Measurements from ENCODE around the gene SLC25A21. TPM values are rescaled to one million over a fixed set of nuclear protein-coding genes. Genes with fewer than 3 reads are reported as not detected.
"Not testable (repeated sequence)": the region's sequence is repeated elsewhere in the genome, so short reads cannot be mapped to it uniquely, and the experiment has no call there.

SLC25A21 gene
- total and polyA plus RNA-seq, 10 donors: 0.06 to 1.1 (median 0.22) TPM; not detected in 2

DNA sequence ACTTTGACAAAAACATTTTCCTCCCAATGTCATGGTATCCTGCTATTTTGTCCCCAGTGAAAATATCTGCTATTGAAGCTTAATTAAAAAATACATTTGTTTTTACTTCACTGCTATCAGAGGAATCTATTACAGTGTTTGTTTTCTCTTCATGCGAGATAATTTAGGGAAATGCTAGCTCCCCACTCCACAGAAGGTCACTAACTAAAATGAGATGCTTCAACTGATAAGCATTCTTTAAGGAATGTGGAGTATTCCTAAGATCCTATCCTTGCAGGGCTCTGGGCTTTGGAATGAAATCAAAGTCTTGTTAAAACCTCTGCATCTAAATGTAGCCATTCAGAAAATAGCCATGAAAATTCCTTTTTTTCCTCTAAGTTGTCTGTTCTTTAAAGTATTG, 471.3 kb downstream of the SLC25A21 start:
- WGBS, 5 donors: 40 to 53% (median 47%) methylated on average over 1 of the region's 1 CpG
- no peaks in the 10 kb centered on the region for H3K4me1 ChIP-seq
- intact Hi-C loops (cut with DNase I; ENCODE audit: low total_unique reads): no loop called here
- peaks cover 0 to 13% (median 0%) of the 10 kb centered on the region in 7 donors for H3K27me3 ChIP-seq (replicated peaks in 1 of 7)
- TF ChIP-seq, protein P1, sequence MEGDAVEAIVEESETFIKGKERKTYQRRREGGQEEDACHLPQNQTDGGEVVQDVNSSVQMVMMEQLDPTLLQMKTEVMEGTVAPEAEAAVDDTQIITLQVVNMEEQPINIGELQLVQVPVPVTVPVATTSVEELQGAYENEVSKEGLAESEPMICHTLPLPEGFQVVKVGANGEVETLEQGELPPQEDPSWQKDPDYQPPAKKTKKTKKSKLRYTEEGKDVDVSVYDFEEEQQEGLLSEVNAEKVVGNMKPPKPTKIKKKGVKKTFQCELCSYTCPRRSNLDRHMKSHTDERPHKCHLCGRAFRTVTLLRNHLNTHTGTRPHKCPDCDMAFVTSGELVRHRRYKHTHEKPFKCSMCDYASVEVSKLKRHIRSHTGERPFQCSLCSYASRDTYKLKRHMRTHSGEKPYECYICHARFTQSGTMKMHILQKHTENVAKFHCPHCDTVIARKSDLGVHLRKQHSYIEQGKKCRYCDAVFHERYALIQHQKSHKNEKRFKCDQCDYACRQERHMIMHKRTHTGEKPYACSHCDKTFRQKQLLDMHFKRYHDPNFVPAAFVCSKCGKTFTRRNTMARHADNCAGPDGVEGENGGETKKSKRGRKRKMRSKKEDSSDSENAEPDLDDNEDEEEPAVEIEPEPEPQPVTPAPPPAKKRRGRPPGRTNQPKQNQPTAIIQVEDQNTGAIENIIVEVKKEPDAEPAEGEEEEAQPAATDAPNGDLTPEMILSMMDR (IDR thresholded peaks at IDR 0.05 in 8 of 11, conservative IDR thresholded peaks at IDR 0.05 in 3 of 11): no peak
- no peak for TF ChIP-seq POLR2AphosphoS5 (IDR thresholded peaks at IDR 0.05)
- TF ChIP-seq POLR2A (IDR thresholded peaks at IDR 0.05): no peak
- H3K36me3 ChIP-seq: no peaks in the 10 kb centered on the region
- no peak overlapping the region for H3K4me3 ChIP-seq
- peaks cover 0 to 5% (median 0%) of the 10 kb centered on the region in 8 donors for H3K9me3 ChIP-seq
- DNase-seq: no peak
- no peak overlapping the region for H3K27ac ChIP-seq

DNA sequence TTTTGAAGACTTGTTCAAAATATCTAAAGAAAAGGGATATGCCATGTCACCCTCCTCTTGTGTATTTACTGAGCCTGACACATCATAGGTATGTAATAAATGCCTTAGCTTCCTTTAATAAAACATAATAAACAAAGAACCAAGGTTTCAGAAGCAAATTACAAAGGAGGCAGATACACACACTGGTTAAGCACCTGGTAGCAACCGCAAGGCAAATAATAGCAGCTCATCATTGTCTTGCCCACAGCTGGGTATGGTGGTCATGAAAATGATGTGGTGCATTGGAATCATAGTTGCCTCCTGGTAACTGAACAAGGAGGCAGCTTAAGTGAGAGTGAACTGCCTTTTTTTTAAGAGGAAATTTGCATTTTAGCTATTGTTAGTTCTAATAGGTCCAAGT, 471.8 kb downstream of the SLC25A21 start:
- H3K36me3 ChIP-seq: no peaks in the 10 kb centered on the region
- 91 to 100% (median 95%) methylated on average over 1 of the region's 1 CpG for WGBS, 5 donors
- DNase-seq: no peak
- TF ChIP-seq POLR2AphosphoS5 (IDR thresholded peaks at IDR 0.05): no peak
- TF ChIP-seq POLR2A (IDR thresholded peaks at IDR 0.05): no peak
- TF ChIP-seq, protein P1 (IDR thresholded peaks at IDR 0.05 in 8 of 11, conservative IDR thresholded peaks at IDR 0.05 in 3 of 11): no peak
- peaks cover 0 to 13% (median 0%) of the 10 kb centered on the region in 7 donors for H3K27me3 ChIP-seq (replicated peaks in 1 of 7)
- intact Hi-C loops (cut with DNase I; ENCODE audit: low total_unique reads): no loop called here
- H3K4me1 ChIP-seq: no peaks in the 10 kb centered on the region
- H3K9me3 ChIP-seq: peaks cover 0 to 6% (median 0%) of the 10 kb centered on the region in 8 donors
- no peak overlapping the region for H3K4me3 ChIP-seq
- H3K27ac ChIP-seq: no peak overlapping the region

DNA sequence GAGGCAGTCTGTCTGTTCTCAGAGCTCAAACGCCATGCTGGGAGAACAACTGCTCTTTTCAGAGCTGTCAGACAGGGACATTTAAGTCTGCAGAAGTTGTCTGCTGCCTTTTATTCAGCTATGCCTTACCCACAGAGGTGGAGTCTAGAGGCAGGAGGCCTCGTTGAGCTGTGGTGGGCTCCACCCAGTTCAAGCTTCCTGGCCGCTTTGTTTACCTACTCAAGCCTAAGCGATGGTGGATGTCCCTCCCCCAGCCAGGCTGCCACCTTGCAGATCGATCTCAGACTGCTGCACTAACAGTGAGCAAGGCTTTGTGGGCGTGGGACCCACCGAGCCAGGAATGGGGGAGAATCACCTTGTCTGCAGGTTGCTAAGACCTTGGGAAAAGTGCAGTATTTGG, 473.0 kb downstream of the SLC25A21 start:
- WGBS, 5 donors: 61 to 75% (median 63%) methylated on average over 6 to 7 of the region's 7 CpGs
- peaks cover 0 to 16% (median 5%) of the 10 kb centered on the region in 8 donors for H3K9me3 ChIP-seq
- intact Hi-C loops (cut with DNase I; ENCODE audit: low total_unique reads): not testable (repeated sequence)

DNA sequence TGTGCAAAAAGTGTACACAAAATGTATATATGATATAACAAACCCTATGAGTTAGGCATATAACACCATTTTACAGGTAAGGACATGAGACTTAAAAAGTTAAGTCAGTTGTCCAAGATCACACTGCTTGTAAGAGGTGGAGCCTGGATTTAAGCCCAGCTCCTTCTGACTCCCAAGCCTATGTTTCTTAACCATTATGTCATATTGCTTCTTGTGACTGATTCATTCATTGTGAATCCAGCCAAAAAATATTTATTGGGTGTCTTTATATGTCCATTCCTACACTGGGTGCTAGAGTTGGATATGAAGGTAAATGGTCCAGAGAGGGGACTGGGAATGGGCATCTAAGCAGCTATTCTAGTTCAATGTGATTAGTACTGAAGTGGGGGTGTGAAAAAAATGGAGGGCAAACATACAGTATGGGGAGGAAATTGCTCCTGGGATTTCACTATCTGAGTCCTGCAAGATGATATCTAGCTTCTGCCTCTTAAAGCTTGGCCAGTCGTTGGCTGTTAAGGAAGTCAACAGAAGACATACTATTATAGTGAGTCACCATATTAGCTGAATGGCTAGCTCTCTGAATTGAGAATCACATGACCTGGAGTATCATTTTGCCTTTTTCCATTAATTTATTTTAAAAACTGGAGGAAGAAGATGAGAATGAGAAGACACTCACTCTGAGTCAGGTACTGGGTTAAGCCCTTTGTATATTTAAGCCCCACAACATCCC, 481.9 kb downstream of the SLC25A21 start:
- intact Hi-C loops (cut with DNase I; ENCODE audit: low total_unique reads): no loop called here
- no peak overlapping the region for H3K4me3 ChIP-seq

More for the DNA sequence above, 473.0 kb downstream of the SLC25A21 start:
- DNase-seq, H3K36me3 ChIP-seq, H3K4me3 ChIP-seq, H3K4me1 ChIP-seq, H3K27ac ChIP-seq: not testable (repeated sequence)
- H3K27me3 ChIP-seq (replicated peaks in 1 of 7): peaks cover 0 to 13% (median 0%) of the 10 kb centered on the region in 7 donors

More for the DNA sequence above, 481.9 kb downstream of the SLC25A21 start:
- 49 to 61% (median 56%) methylated on average over 1 of the region's 1 CpG for WGBS, 5 donors
- Histone ChIP-seq H3K9me3 (peaks cover 0 to 11% (median 4%) of the 10 kb centered on the region in 8 donors), H3K36me3 (no peaks in the 10 kb centered on the region), H3K4me1 (no peaks in the 10 kb centered on the region), H3K27me3 (replicated peaks in 1 of 7) (peaks cover 0 to 4% (median 0%) of the 10 kb centered on the region in 7 donors), H3K27ac (no peak overlapping the region)
- no peak for TF ChIP-seq POLR2AphosphoS5 (IDR thresholded peaks at IDR 0.05)
- TF ChIP-seq, protein P1 (IDR thresholded peaks at IDR 0.05 in 8 of 11, conservative IDR thresholded peaks at IDR 0.05 in 3 of 11): no peak
- TF ChIP-seq POLR2A (IDR thresholded peaks at IDR 0.05): no peak
- DNase-seq: no peak
